Endothelial cell of umbilical vein (primary cell): ENCODE measurements around the gene ANKFN1. TPM values are rescaled to one million over a fixed set of nuclear protein-coding genes. Genes with fewer than 3 reads are reported as not detected.

Experiments
- BruUV-seq: library from RNA; stranded (reverse); fragments of 400-500 nt; replicated peaks from 2 replicates; lab custom pipeline; 2021; lab: Mats Ljungman, UMichigan
- CTCF ChIA-PET: fragments of 300-600, 350-600 bp; sonication (Branson Sonifier 250); formaldehyde crosslinking; loops from one replicate; lab custom pipeline; 2021; ENCODE audit warnings: antibody characterized with exemption, inconsistent platforms; lab: Charles Lee
- POLR2A ChIA-PET: fragments of 300-600, 350-600 bp; sonication (Branson Sonifier 250); formaldehyde crosslinking; loops from one replicate; lab custom pipeline; 2021; ENCODE audit warnings: antibody characterized with exemption, inconsistent platforms; lab: Charles Lee
- DNase-seq: peaks from one replicate; pipeline ENCODE4 v3.0.0-alpha.2; 2011; ENCODE audit warnings: low read depth, low spot score
- FAIRE-seq: peaks from 2 replicates; lab custom pipeline; 2011; peaks lifted over from hg19 to GRCh38; lab: Jason Lieb, UNC
- H2AFZ ChIP-seq: 2 replicates; pipeline ENCODE4 v1.6.0; 2012; ENCODE audit warnings: low read depth, low read length, control low read depth, inconsistent platforms
- H3K27ac ChIP-seq: 2 replicates; pipeline ENCODE4 v1.5.1; 2011; ENCODE audit warnings: low read depth, mild to moderate bottlenecking, control low read depth, low read length, moderate library complexity; ENCODE audit not compliant: insufficient read depth
- H3K27me3 ChIP-seq, 2 experiments: 2 replicates each; pipeline versions ENCODE4 v1.6.0 to v1.6.1; 2011; ENCODE audit warnings: low read length in 2 of 2, mixed read lengths in 1 of 2; ENCODE audit not compliant: control insufficient read depth in 2 of 2, insufficient read depth in 2 of 2
- H3K36me3 ChIP-seq, 2 experiments: 2 replicates in 1 of 2; 3 replicates in 1 of 2; pipeline ENCODE4 v1.5.1; 2011; ENCODE audit warnings: low read length in 2 of 2, mild to moderate bottlenecking in 1 of 2, moderate library complexity in 1 of 2; ENCODE audit not compliant: control insufficient read depth in 2 of 2, insufficient read depth in 2 of 2; ENCODE audit errors: extremely low read depth in 1 of 2
- H3K4me1 ChIP-seq: 3 replicates; pipeline ENCODE4 v1.5.1; 2011; ENCODE audit warnings: mild to moderate bottlenecking, low read length; ENCODE audit not compliant: control insufficient read depth, insufficient read depth; ENCODE audit errors: extremely low read depth
- H3K4me2 ChIP-seq: 2 replicates; pipeline ENCODE4 v1.6.1; 2011; ENCODE audit warnings: low read length, control low read depth, mixed read lengths; ENCODE audit not compliant: insufficient read depth
- H3K4me3 ChIP-seq, 3 experiments: fragments of 200-600 bp in 1 of 3; sonication (generic), shearing (Covaris generic) in 1 of 3; replicated peaks in 1 of 3; 2 replicates each; pipeline ENCODE4 v1.5.1; 2011 to 2016; ENCODE audit warnings: control low read depth in 3 of 3, low read length in 3 of 3, mild to moderate bottlenecking in 2 of 3, inconsistent platforms in 1 of 3, low read depth in 1 of 3, moderate library complexity in 1 of 3; ENCODE audit not compliant: insufficient read depth in 1 of 3
- H3K79me2 ChIP-seq: 2 replicates; pipeline ENCODE4 v1.6.0; 2012; ENCODE audit warnings: low read length, inconsistent platforms; ENCODE audit not compliant: control insufficient read depth, insufficient read depth
- H3K9ac ChIP-seq: replicated peaks from 2 replicates; pipeline ENCODE3; 2011; ENCODE audit warnings: low read length, control low read depth; ENCODE audit not compliant: insufficient read depth; ENCODE audit errors: extremely low read depth
- H3K9me1 ChIP-seq: replicated peaks from 3 replicates; pipeline ENCODE4 v1.6.0; 2011; ENCODE audit warnings: mild to moderate bottlenecking, low read length; ENCODE audit not compliant: control insufficient read depth, insufficient read depth; ENCODE audit errors: extremely low read depth
- H3K9me3 ChIP-seq: replicated peaks from 2 replicates; pipeline ENCODE4 v1.5.1; 2012; ENCODE audit warnings: low read length, inconsistent platforms; ENCODE audit not compliant: control insufficient read depth, insufficient read depth
- H4K20me1 ChIP-seq: replicated peaks from 2 replicates; pipeline ENCODE3; 2011; ENCODE audit warnings: mild to moderate bottlenecking, low read length; ENCODE audit not compliant: control insufficient read depth, insufficient read depth; ENCODE audit errors: extremely low read depth
- CTCF ChIP-seq, 2 donors: IDR thresholded peaks; 1 replicate in 1 of 2; 2 replicates in 1 of 2; pipeline ENCODE4 v1.5.1; 2011; ENCODE audit warnings: low read length in 2 of 2, mild to moderate bottlenecking in 2 of 2, moderate library complexity in 2 of 2, control low read depth in 1 of 2, inconsistent platforms in 1 of 2, low read depth in 1 of 2; ENCODE audit not compliant: insufficient read depth in 1 of 2; ENCODE audit errors: extremely low read depth in 1 of 2
- EZH2 ChIP-seq: IDR thresholded peaks from 2 replicates; pipeline ENCODE4 v1.6.1; 2012; ENCODE audit warnings: borderline replicate concordance, low read depth, mild to moderate bottlenecking, moderate library complexity, low read length, inconsistent platforms; ENCODE audit not compliant: severe bottlenecking
- FOS ChIP-seq: IDR thresholded peaks from 2 replicates; pipeline ENCODE4 v1.6.1; 2011; ENCODE audit warnings: mild to moderate bottlenecking, low read length, moderate library complexity, borderline replicate concordance; ENCODE audit not compliant: insufficient read depth
- GATA2 ChIP-seq: IDR thresholded peaks from 2 replicates; pipeline ENCODE4 v1.7.0; 2011; ENCODE audit warnings: low read depth, mild to moderate bottlenecking, moderate library complexity, mixed read lengths, low read length; ENCODE audit not compliant: insufficient read length, insufficient read depth
- JUN ChIP-seq: IDR thresholded peaks from 2 replicates; pipeline ENCODE4 v1.6.1; 2011; ENCODE audit warnings: borderline replicate concordance, low read depth; ENCODE audit not compliant: insufficient read length, insufficient read depth
- MAX ChIP-seq: IDR thresholded peaks from 2 replicates; pipeline ENCODE4 v1.6.1; 2011; ENCODE audit not compliant: insufficient read depth, insufficient read length
- MYC ChIP-seq: IDR thresholded peaks from one replicate; pipeline ENCODE4 v1.6.1; 2011; ENCODE audit warnings: mild to moderate bottlenecking, low read depth, low read length
- POLR2A ChIP-seq: IDR thresholded peaks from 2 replicates; pipeline ENCODE4 v1.6.1; 2012; ENCODE audit warnings: low read depth, mild to moderate bottlenecking, control low read depth, low read length
- POLR2AphosphoS5 ChIP-seq: IDR thresholded peaks from 2 replicates; pipeline ENCODE4 v1.6.1; 2012; ENCODE audit warnings: low read depth, mild to moderate bottlenecking, control low read depth, low read length, moderate library complexity; ENCODE audit not compliant: insufficient read depth
- dilution Hi-C: fragments of 300-500 bp; cut with MboI; formaldehyde crosslinking; loops from one replicate; pipeline ENCODE4 v1.15.0; 2019; ENCODE audit warnings: low sequenced_read_pairs; ENCODE audit not compliant: extremely low pct_ligation_motif_present
- intact Hi-C: fragments of 100-400 bp; cut with micrococcal nuclease; formaldehyde crosslinking; loops from one replicate; pipeline ENCODE4 v1.10.0; 2022
- polyA plus RNA-seq, 4 experiments: library from polyadenylated mRNA; depleted of rRNA in 3 of 4; stranded (reverse) in 3 of 4; unstranded in 1 of 4; fragments of >200 nt; gene quantifications; 2 replicates each; pipeline versions ENCODE4 v1.2.1 to v1.2.3, GENCODE V29; 2011 to 2012; ENCODE audit warnings: missing spikeins in 1 of 4
- total RNA-seq: library from RNA; stranded (reverse); gene quantifications from 2 replicates; pipeline ENCODE4 v1.2.3, GENCODE V29; 2021

The ANKFN1 gene
- total and polyA plus RNA-seq, 2 donors (not counting 3 experiments of a cell fraction or from before 2014, with no cell fraction given), result 0.15 TPM; not detected in 1

GRCh38 chr17:56119191-56119590 lies 34.1 kb upstream of the ANKFN1 start:
- no peaks in the 10 kb centered on the region for H3K9me3 ChIP-seq
- H3K4me1 ChIP-seq, result no peaks in the 10 kb centered on the region
- H2AFZ ChIP-seq, result no peak overlapping the region
- CTCF ChIA-PET, result interaction anchor here (1.0 to 3.6 kb wide), 4 partner anchors 132 to 596 kb away, joined by 3 to 16 read pairs (median 8); no protein-coding TSS in a partner anchor
- BruUV-seq, result no TSS peak
- H3K9me1 ChIP-seq, result no peaks in the 10 kb centered on the region
- FAIRE-seq (no peak), DNase-seq (no peak)
- H3K4me3 ChIP-seq, result no peak overlapping the region
- H3K27me3 ChIP-seq, result peaks cover 3 to 4% of the 10 kb centered on the region in 2 experiments
- POLR2A ChIA-PET, result no interaction called here
- intact Hi-C loops (no loop called here), dilution Hi-C loops (no loop called here)
- H4K20me1 ChIP-seq, result no peaks in the 10 kb centered on the region
- no peaks in the 10 kb centered on the region for H3K36me3 ChIP-seq
- H3K9ac ChIP-seq, result no peak overlapping the region
- TF ChIP-seq GATA2 (no peak), POLR2A (no peak), JUN (no peak), MYC (no peak), FOS (no peak), EZH2 (no peak), CTCF (IDR thresholded peaks at IDR 0.05; ENCODE audit: extremely low read depth in 1 of 2, insufficient read depth in 1 of 2, low read depth in 1 of 2, low read length in 2 of 2) (no peak), MAX (no peak), POLR2AphosphoS5 (no peak)
- no peak overlapping the region for H3K27ac ChIP-seq
- H3K79me2 ChIP-seq, result no peaks in the 10 kb centered on the region
- H3K4me2 ChIP-seq, result no peak overlapping the region
